GM12872 (cell line): ENCODE data around the gene MSI1.

ENCODE experiments used
- TF ChIP-seq, protein P1 (sequence below): IDR thresholded peaks from 3 replicates; pipeline ENCODE4 v1.5.1; 2011; ENCODE audit warnings: low read depth, mild to moderate bottlenecking, low read length, moderate library complexity; ENCODE audit not compliant: insufficient read depth

MSI1 gene

DNA sequence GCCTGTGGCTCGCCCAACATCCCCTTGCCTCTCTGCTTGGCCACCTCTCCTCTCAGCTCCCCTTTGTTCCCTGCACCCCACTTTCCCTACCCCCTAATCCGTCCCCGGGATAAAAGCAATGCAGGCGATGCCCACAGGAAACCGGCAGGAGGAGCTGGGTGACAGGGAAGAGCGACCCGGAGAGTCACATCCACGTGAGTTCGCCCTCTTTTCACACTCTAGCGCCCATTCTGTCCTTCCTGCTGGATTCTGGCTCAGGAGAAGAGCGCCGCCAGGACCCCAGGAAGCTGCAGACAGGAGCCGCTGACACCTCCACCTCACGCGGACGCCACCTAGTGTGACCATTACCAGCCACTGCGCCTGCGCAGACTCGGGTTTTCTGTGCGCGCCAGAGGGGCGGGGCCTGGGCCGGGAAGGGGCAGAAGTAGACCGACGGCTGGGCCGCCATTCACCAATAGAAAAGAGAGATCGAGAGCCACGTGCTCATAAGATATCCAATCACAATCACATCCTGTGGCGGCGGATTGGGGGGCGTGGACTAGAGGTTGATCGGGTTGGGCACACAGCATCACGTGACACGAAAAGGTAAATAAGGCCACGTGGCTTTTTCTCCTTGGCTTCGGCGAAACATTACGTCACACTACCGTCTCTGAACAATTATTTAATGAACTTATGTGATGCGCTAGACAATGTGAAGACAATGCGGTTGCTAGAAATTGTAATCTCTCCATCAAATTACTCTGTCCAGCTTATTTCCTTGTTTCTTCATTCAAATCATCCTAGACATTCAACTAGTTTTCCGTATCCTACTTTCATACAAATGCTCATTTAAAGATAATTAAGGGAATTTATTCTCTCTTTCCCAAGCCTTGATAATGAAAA lies 51.5 kb downstream of the MSI1 start:
- TF ChIP-seq, protein P1, sequence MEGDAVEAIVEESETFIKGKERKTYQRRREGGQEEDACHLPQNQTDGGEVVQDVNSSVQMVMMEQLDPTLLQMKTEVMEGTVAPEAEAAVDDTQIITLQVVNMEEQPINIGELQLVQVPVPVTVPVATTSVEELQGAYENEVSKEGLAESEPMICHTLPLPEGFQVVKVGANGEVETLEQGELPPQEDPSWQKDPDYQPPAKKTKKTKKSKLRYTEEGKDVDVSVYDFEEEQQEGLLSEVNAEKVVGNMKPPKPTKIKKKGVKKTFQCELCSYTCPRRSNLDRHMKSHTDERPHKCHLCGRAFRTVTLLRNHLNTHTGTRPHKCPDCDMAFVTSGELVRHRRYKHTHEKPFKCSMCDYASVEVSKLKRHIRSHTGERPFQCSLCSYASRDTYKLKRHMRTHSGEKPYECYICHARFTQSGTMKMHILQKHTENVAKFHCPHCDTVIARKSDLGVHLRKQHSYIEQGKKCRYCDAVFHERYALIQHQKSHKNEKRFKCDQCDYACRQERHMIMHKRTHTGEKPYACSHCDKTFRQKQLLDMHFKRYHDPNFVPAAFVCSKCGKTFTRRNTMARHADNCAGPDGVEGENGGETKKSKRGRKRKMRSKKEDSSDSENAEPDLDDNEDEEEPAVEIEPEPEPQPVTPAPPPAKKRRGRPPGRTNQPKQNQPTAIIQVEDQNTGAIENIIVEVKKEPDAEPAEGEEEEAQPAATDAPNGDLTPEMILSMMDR, result peak; percentile 64

GRCh38 chr12:120316798-120317223 lies 52.2 kb downstream of the MSI1 start:
- TF ChIP-seq, protein P1, result no peak

DNA sequence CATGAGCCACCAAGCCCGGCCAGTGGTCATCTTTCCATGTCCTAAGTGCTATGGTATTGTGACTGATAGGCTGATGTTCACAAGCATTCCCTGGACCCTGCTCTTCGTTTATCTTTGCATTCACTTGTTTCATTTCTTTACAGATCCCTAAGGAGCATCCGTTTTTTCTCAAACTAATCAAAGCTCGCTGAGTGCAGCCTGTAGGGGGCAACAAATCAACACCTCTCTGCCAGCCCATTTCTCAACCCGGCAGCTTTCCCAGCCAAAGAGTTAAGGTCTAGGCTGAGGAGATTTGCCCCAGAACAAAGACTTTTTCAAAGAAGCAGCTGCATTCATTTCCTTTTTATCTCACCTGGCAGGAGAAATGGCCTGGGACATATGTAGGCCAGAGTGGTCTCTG lies 54.7 kb downstream of the MSI1 start:
- TF ChIP-seq, protein P1, result peak; percentile 47

DNA sequence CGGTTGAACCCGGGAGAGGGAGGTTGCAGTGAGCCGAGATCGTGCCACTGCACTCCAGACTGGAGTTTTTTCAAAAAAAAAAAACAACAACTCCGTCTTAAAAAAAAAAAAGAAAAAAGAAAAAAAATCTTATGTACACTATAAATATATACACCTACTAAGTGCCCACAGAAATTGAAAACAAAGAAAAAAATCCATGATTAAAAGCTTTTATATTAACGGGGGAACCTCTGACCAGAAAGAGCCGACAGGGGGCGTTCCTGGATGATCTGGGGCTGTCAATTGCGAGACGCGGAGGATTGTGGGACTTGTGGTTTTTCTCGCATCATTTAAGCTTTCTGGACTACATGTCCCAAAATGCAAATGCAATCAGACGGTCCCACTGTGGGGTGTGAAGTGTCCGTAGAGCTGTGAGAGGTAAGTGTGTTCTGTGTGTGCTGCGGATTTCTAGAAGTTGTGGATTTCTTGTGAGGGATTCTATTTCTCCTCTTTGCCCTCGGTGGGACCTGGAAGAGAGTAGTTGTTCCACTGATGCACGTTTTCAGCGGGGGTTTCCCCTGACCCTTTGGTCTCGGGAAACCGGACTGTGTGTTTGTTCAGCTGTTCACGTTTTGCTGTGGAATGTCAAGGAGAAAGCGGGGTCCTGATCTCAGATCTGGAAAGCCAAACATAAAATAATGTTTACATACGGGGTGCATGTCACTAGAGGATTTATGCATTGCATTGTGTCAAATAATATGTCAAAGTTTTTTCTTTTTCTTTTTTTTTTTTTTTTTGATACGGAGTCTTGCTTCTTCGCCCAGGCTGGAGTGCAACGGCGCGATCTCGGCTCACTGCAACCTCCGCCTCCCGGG lies 66.8 kb downstream of the MSI1 start, which contains the start of gene SIRT4:
SIRT4 (plus strand) TSS at position 360 of the 854 bp plus-strand sequence. CDS start 1,241 bp downstream, outside the sequence.
- TF ChIP-seq, protein P1, result peak; percentile 81

DNA sequence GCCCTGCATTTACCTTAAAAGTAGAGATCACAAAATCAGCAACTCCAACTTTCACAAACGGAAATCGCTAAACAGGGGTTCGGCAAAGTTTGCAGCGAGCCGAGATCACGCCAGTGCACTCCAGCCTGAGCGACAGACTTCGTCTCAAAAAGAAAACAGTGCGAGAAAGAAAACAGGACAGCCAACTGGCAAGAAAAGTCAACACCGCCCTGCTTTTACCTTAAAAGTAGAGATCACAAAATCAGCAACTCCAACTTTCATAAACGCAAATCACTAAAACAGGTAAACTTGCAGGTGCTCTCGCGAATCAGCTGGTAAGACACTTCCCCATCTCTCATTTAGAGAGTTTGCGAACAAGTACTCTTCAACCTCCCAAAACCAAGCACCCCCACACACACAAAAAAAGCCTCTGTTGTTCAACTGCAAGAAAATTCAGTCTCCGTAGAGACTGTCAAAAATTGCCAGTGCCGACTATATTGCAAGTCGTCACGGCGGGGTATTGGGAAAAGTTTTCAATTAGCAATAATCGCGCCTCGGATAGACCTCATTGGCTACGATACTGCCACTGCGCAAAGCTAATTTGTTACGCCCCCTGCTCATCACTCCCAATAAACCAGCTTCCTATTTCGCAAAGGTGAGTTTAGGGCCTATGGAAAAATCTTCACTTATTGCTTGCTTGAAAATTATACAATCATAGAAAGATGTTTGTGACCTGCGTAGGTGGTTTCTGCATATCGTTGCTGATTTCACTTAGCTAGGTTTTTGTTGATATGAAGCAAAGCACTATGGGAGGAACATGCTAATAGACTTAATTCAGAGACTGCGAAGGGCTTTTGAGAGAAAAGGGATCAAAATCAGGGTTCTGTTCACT lies 76.1 kb downstream of the MSI1 start, which contains the start of gene RNU4-1:
RNU4-1 (minus strand) TSS at position 577 of the 871 bp plus-strand sequence.
- TF ChIP-seq, protein P1, result no peak

GRCh38 chr12:120292411-120292660 lies 76.6 kb downstream of the MSI1 start:
- TF ChIP-seq, protein P1, result no peak
